H9 (cell line): ENCODE data around the gene CTF1. TPM values are rescaled to one million over a fixed set of nuclear protein-coding genes. Genes with fewer than 3 reads are reported as not detected.

Experiments used
- DNase-seq: peaks from one replicate; pipeline ENCODE4 v3.0.0-alpha.2; 2017
- H2AFZ ChIP-seq: one replicate; pipeline ENCODE4 v1.6.1; 2013; ENCODE audit warnings: mild to moderate bottlenecking, low read length, control low read depth, moderate library complexity
- H2AK5ac ChIP-seq: 2 replicates; pipeline ENCODE4 v1.6.1; 2013; ENCODE audit warnings: low read length, control low read depth, mixed read lengths; ENCODE audit not compliant: insufficient read length
- H2BK120ac ChIP-seq: one replicate; pipeline ENCODE4 v1.6.1; 2013; ENCODE audit warnings: low read depth, mild to moderate bottlenecking, low read length, control low read depth, inconsistent platforms; ENCODE audit not compliant: poor library complexity, severe bottlenecking
- H2BK12ac ChIP-seq: 2 replicates; pipeline ENCODE4 v1.6.1; 2013; ENCODE audit warnings: low read length, control low read depth, mixed read lengths, low read depth; ENCODE audit not compliant: insufficient read length
- H2BK15ac ChIP-seq: 2 replicates; pipeline ENCODE4 v1.6.1; 2013; ENCODE audit warnings: low read depth, low read length, control low read depth
- H2BK20ac ChIP-seq: one replicate; pipeline ENCODE4 v1.6.1; 2013; ENCODE audit warnings: low read depth, mild to moderate bottlenecking, low read length, control low read depth, inconsistent platforms; ENCODE audit not compliant: poor library complexity, severe bottlenecking
- H2BK5ac ChIP-seq: 2 replicates; pipeline ENCODE4 v1.6.1; 2013; ENCODE audit warnings: low read length, control low read depth, mixed read lengths; ENCODE audit not compliant: insufficient read length
- H3K14ac ChIP-seq: 2 replicates; pipeline ENCODE4 v1.6.1; 2013; ENCODE audit warnings: low read length, control low read depth; ENCODE audit not compliant: insufficient read depth
- H3K18ac ChIP-seq: 2 replicates; pipeline ENCODE4 v1.6.1; 2013; ENCODE audit warnings: low read depth, mild to moderate bottlenecking, mixed read lengths, low read length, control low read depth; ENCODE audit not compliant: insufficient read length
- H3K23ac ChIP-seq: 2 replicates; pipeline ENCODE4 v1.6.1; 2013; ENCODE audit warnings: low read length, control low read depth, mixed read lengths, low read depth; ENCODE audit not compliant: insufficient read length
- H3K23me2 ChIP-seq: 2 replicates; pipeline ENCODE4 v1.6.1; 2013; ENCODE audit warnings: low read depth, mild to moderate bottlenecking, mixed read lengths, low read length, control low read depth; ENCODE audit not compliant: insufficient read length, poor library complexity, severe bottlenecking
- H3K27ac ChIP-seq: 2 replicates; pipeline ENCODE4 v1.5.1; 2013; ENCODE audit warnings: low read length, control low read depth, mixed read lengths, low read depth; ENCODE audit not compliant: insufficient read length
- H3K27me3 ChIP-seq: 2 replicates; pipeline ENCODE4 v1.6.1; 2013; ENCODE audit warnings: low read length, control low read depth, inconsistent platforms; ENCODE audit not compliant: insufficient read depth
- H3K4ac ChIP-seq: 2 replicates; pipeline ENCODE4 v1.6.1; 2013; ENCODE audit warnings: low read depth, mild to moderate bottlenecking, control low read depth, inconsistent platforms, low read length, moderate library complexity
- H3K4me1 ChIP-seq: 2 replicates; pipeline ENCODE4 v1.6.1; 2013; ENCODE audit warnings: low read length, control low read depth, inconsistent platforms; ENCODE audit not compliant: insufficient read depth
- H3K4me2 ChIP-seq: 2 replicates; pipeline ENCODE4 v1.6.1; 2013; ENCODE audit warnings: low read length, control low read depth, mixed read lengths; ENCODE audit not compliant: insufficient read length, insufficient read depth
- H3K56ac ChIP-seq: 2 replicates; pipeline ENCODE4 v1.6.1; 2013; ENCODE audit warnings: low read depth, mild to moderate bottlenecking, mixed read lengths, low read length, control low read depth; ENCODE audit not compliant: insufficient read length
- H3K79me1 ChIP-seq: 2 replicates; pipeline ENCODE4 v1.6.1; 2013; ENCODE audit warnings: low read depth, mild to moderate bottlenecking, moderate library complexity, low read length, control low read depth, inconsistent platforms; ENCODE audit not compliant: insufficient read depth, poor library complexity, severe bottlenecking
- H3K79me2 ChIP-seq: 2 replicates; pipeline ENCODE4 v1.6.1; 2013; ENCODE audit warnings: low read length, control low read depth, inconsistent platforms; ENCODE audit not compliant: insufficient read depth
- H3K9ac ChIP-seq: 2 replicates; pipeline ENCODE4 v1.6.1; 2013; ENCODE audit warnings: low read length, control low read depth, mixed read lengths; ENCODE audit not compliant: insufficient read length; ENCODE audit errors: extremely low read depth
- H3K9me3 ChIP-seq: one replicate; pipeline ENCODE4 v1.6.1; 2013; ENCODE audit warnings: low read depth, low read length, inconsistent platforms; ENCODE audit not compliant: control insufficient read depth
- H3T11ph ChIP-seq: one replicate; pipeline ENCODE4 v1.6.1; 2013; ENCODE audit warnings: mild to moderate bottlenecking, low read length, control low read depth, inconsistent platforms
- H4K20me1 ChIP-seq: one replicate; pipeline ENCODE4 v1.6.1; 2013; ENCODE audit not compliant: control insufficient read depth, insufficient read length, insufficient read depth
- H4K5ac ChIP-seq: 2 replicates; pipeline ENCODE4 v1.6.1; 2013; ENCODE audit warnings: low read depth, mild to moderate bottlenecking, mixed read lengths, low read length, control low read depth; ENCODE audit not compliant: insufficient read length
- H4K8ac ChIP-seq: replicated peaks from 2 replicates; pipeline ENCODE4 v1.6.1; 2013; ENCODE audit warnings: low read length, control low read depth, mixed read lengths, low read depth; ENCODE audit not compliant: insufficient read length
- H4K91ac ChIP-seq: 2 replicates; pipeline ENCODE4 v1.6.1; 2013; ENCODE audit warnings: low read depth, mild to moderate bottlenecking, moderate library complexity, mixed read lengths, low read length, control low read depth; ENCODE audit not compliant: insufficient read length
- H3K27ac Mint-ChIP-seq, 3 experiments: 2 replicates in 2 of 3; 3 replicates in 1 of 3; pipeline ENCODE4 v1.8.0; 2020 to 2021; ENCODE audit warnings: mixed read lengths in 3 of 3, mild to moderate bottlenecking in 1 of 3, moderate library complexity in 1 of 3
- H3K27me3 Mint-ChIP-seq: 2 replicates; pipeline ENCODE4 v1.8.0; 2021; ENCODE audit warnings: low read depth, mild to moderate bottlenecking, moderate library complexity, mixed read lengths
- H3K36me3 Mint-ChIP-seq, 3 experiments: 2 replicates in 2 of 3; 3 replicates in 1 of 3; pipeline ENCODE4 v1.8.0; 2020 to 2021; ENCODE audit warnings: low read depth in 3 of 3, mixed read lengths in 3 of 3; ENCODE audit not compliant: insufficient read depth in 1 of 3
- H3K4me1 Mint-ChIP-seq, 2 experiments: 2 replicates each; pipeline ENCODE4 v1.8.0; 2020; ENCODE audit warnings: mixed read lengths in 2 of 2
- H3K4me3 Mint-ChIP-seq, 2 experiments: 2 replicates in 1 of 2; 3 replicates in 1 of 2; pipeline ENCODE4 v1.8.0; 2020 to 2021; ENCODE audit warnings: mild to moderate bottlenecking in 2 of 2, mixed read lengths in 2 of 2, moderate library complexity in 1 of 2
- H3K9me3 Mint-ChIP-seq, 2 experiments: 2 replicates in 1 of 2; 3 replicates in 1 of 2; pipeline ENCODE4 v1.8.0; 2020; ENCODE audit warnings: mild to moderate bottlenecking in 2 of 2, mixed read lengths in 2 of 2, moderate library complexity in 1 of 2
- CTCF ChIP-seq: fragments of 200-600 bp; sonication (generic); conservative IDR thresholded peaks from 3 replicates; pipeline ENCODE4 v1.8.0; 2021; ENCODE audit warnings: antibody characterized with exemption, mild to moderate bottlenecking
- WGBS: extraction: QIAGEN DNeasy Blood & Tissue Kit; methylation state at CpG from one replicate; pipeline ENCODE4 v1.1.7; 2013; ENCODE audit warnings: missing lambda C conversion rate, low lambda C conversion rate, mixed read lengths; ENCODE audit not compliant: insufficient read length; ENCODE audit errors: extremely low coverage; 5-methylcytosine and 5-hydroxymethylcytosine counted together
- total RNA-seq: library from RNA; stranded (reverse); gene quantifications from 2 replicates; pipeline ENCODE4 v1.2.1, GENCODE V29; 2021

The CTF1 gene
- total RNA-seq, 1 experiment from 2014 or later, result 0.72 TPM

GRCh38 chr16:30882429-30883310 lies 13.7 kb upstream of the CTF1 start:
- Histone ChIP-seq H3K18ac (no peak overlapping the region), H4K20me1 (no peaks in the 10 kb centered on the region), H3K9me3 (no peaks in the 10 kb centered on the region), H4K5ac (no peak overlapping the region), H3K23ac (no peak overlapping the region), H3K4me1 (no peaks in the 10 kb centered on the region), H3K27ac (no peak overlapping the region), H2AFZ (no peak overlapping the region), H2BK120ac (no peak overlapping the region), H3K23me2 (no peaks in the 10 kb centered on the region), H3K56ac (no peak overlapping the region), H2BK20ac (no peak overlapping the region), H3K14ac (no peak overlapping the region), H3K79me1 (no peaks in the 10 kb centered on the region), H4K8ac (no peak overlapping the region), H2AK5ac (no peak overlapping the region), H3K4me2 (no peak overlapping the region), H4K91ac (no peak overlapping the region), H2BK15ac (no peak overlapping the region), H3K4ac (no peak overlapping the region), H2BK12ac (no peak overlapping the region), H2BK5ac (no peak overlapping the region), H3T11ph (no peak overlapping the region), H3K27me3 (no peaks in the 10 kb centered on the region), H3K9ac (no peak overlapping the region), H3K79me2 (no peaks in the 10 kb centered on the region)
- Mint-ChIP-seq H3K27ac (peak overlapping the region; percentile 12 to 38 (median 19); a peak in 4 of 7 replicates), H3K4me3 (no peak overlapping the region), H3K9me3 (no peaks in the 10 kb centered on the region), H3K4me1 (peaks cover 4 to 9% of the 10 kb centered on the region in 2 experiments; a peak in 3 of 4 replicates), H3K27me3 (no peaks in the 10 kb centered on the region), H3K36me3 (peaks cover 2 to 24% (median 21%) of the 10 kb centered on the region in 3 experiments)
- WGBS, result no CpG with 5 or more reads among the region's 4 CpGs
- no peak for DNase-seq
- no peak for TF ChIP-seq CTCF
